CD14-positive monocyte (primary cell): ENCODE results near the gene BIN1. TPM values are rescaled to one million over a fixed set of nuclear protein-coding genes. Genes with fewer than 3 reads are reported as not detected.

Experiments
- DNase-seq, 3 donors: peaks; one replicate each; pipeline ENCODE4 v3.0.0-alpha.2; 2011 to 2022
- H2AFZ ChIP-seq: 2 replicates; pipeline ENCODE4 v1.6.0; 2012; ENCODE audit warnings: mild to moderate bottlenecking, low read depth, low read length, inconsistent platforms; ENCODE audit not compliant: insufficient read depth, poor library complexity, severe bottlenecking
- H3K27ac ChIP-seq, 2 donors: 1 replicate in 1 of 2; 2 replicates in 1 of 2; pipeline ENCODE4 v1.5.1; 2012 to 2013; ENCODE audit warnings: low read length in 2 of 2, control low read depth in 1 of 2, inconsistent platforms in 1 of 2, low read depth in 1 of 2, mild to moderate bottlenecking in 1 of 2
- H3K27me3 ChIP-seq, 2 donors: one replicate each; pipeline versions ENCODE4 v1.6.0 to v1.6.1; 2011 to 2013; ENCODE audit warnings: low read length in 2 of 2; ENCODE audit not compliant: control insufficient read depth in 2 of 2, insufficient read depth in 2 of 2
- H3K36me3 ChIP-seq, 2 donors: replicated peaks in 1 of 2; 1 replicate in 1 of 2; 2 replicates in 1 of 2; pipeline versions ENCODE4 v1.5.1 to v1.6.1; 2012 to 2013; ENCODE audit warnings: low read length in 2 of 2, control low read depth in 1 of 2, inconsistent platforms in 1 of 2, mild to moderate bottlenecking in 1 of 2; ENCODE audit not compliant: insufficient read depth in 2 of 2, control insufficient read depth in 1 of 2
- H3K4me1 ChIP-seq, 2 donors: 1 replicate in 1 of 2; 2 replicates in 1 of 2; pipeline versions ENCODE4 v1.5.1 to v1.6.1; 2012 to 2013; ENCODE audit warnings: low read length in 2 of 2, control low read depth in 1 of 2, inconsistent platforms in 1 of 2, mild to moderate bottlenecking in 1 of 2, moderate library complexity in 1 of 2; ENCODE audit not compliant: insufficient read depth in 2 of 2, control insufficient read depth in 1 of 2
- H3K4me2 ChIP-seq: replicated peaks from 2 replicates; pipeline ENCODE3; 2012; ENCODE audit warnings: low read length, moderate library complexity, mild to moderate bottlenecking; ENCODE audit not compliant: poor library complexity, severe bottlenecking; ENCODE audit errors: extremely low read depth
- H3K4me3 ChIP-seq, 3 experiments: fragments of 200-600 bp in 1 of 3; sonication (generic) in 1 of 3; replicated peaks in 1 of 3; 1 replicate in 2 of 3; 2 replicates in 1 of 3; pipeline ENCODE4 v1.5.1; 2011 to 2013; ENCODE audit warnings: low read length in 3 of 3, mild to moderate bottlenecking in 3 of 3, control low read depth in 2 of 3, low read depth in 2 of 3, inconsistent platforms in 1 of 3, moderate library complexity in 1 of 3
- H3K79me2 ChIP-seq: 2 replicates; pipeline ENCODE4 v1.6.0; 2012; ENCODE audit warnings: mild to moderate bottlenecking, control low read depth, inconsistent platforms, low read length, moderate library complexity; ENCODE audit not compliant: insufficient read depth
- H3K9ac ChIP-seq: 2 replicates; pipeline ENCODE4 v1.6.0; 2017; ENCODE audit warnings: low read length, mild to moderate bottlenecking; ENCODE audit not compliant: insufficient read depth, poor library complexity, severe bottlenecking
- H3K9me3 ChIP-seq, 2 donors: replicated peaks in 1 of 2; 1 replicate in 1 of 2; 2 replicates in 1 of 2; pipeline versions ENCODE4 v1.5.1 to v1.6.1; 2012 to 2013; ENCODE audit warnings: low read length in 2 of 2, control low read depth in 1 of 2; ENCODE audit not compliant: control insufficient read depth in 1 of 2, insufficient read depth in 1 of 2
- H4K20me1 ChIP-seq: 2 replicates; pipeline ENCODE4 v1.6.0; 2012; ENCODE audit warnings: mild to moderate bottlenecking, low read length, control low read depth, moderate library complexity; ENCODE audit not compliant: insufficient read depth
- H3K27ac Mint-ChIP-seq, 7 donors: one replicate each; pipeline ENCODE4 v1.8.0; 2020; ENCODE audit warnings: mild to moderate bottlenecking in 7 of 7, mixed read lengths in 7 of 7, moderate library complexity in 6 of 7, inconsistent platforms in 2 of 7
- H3K27me3 Mint-ChIP-seq, 3 donors: one replicate each; pipeline ENCODE4 v1.8.0; 2021 to 2022; ENCODE audit warnings: low read depth in 3 of 3, mild to moderate bottlenecking in 3 of 3, mixed read lengths in 3 of 3, moderate library complexity in 3 of 3, inconsistent platforms in 1 of 3
- H3K36me3 Mint-ChIP-seq, 2 donors: one replicate each; pipeline ENCODE4 v1.8.0; 2020; ENCODE audit warnings: mixed read lengths in 2 of 2, inconsistent platforms in 1 of 2, mild to moderate bottlenecking in 1 of 2
- H3K4me1 Mint-ChIP-seq: one replicate; pipeline ENCODE4 v1.8.0; 2020; ENCODE audit warnings: mild to moderate bottlenecking, mixed read lengths
- H3K4me3 Mint-ChIP-seq, 2 donors: one replicate each; pipeline ENCODE4 v1.8.0; 2020; ENCODE audit warnings: mild to moderate bottlenecking in 2 of 2, mixed read lengths in 2 of 2, moderate library complexity in 1 of 2
- H3K9me3 Mint-ChIP-seq, 7 donors: one replicate each; pipeline ENCODE4 v1.8.0; 2020 to 2022; ENCODE audit warnings: mixed read lengths in 7 of 7, mild to moderate bottlenecking in 6 of 7, moderate library complexity in 6 of 7, inconsistent platforms in 2 of 7
- CTCF ChIP-seq: fragments of 200-600 bp; IDR thresholded peaks from one replicate; pipeline ENCODE4 v1.8.0; 2022; ENCODE audit warnings: antibody characterized with exemption, mild to moderate bottlenecking
- WGBS: methylation state at CpG from one replicate; pipeline ENCODE4 v1.1.5; 2013; ENCODE audit warnings: missing lambda C conversion rate; ENCODE audit not compliant: insufficient coverage; 5-methylcytosine and 5-hydroxymethylcytosine counted together
- intact Hi-C, 2 donors: fragments of 100-400 bp; cut with micrococcal nuclease; formaldehyde crosslinking; loops; one replicate each; pipeline versions ENCODE4 v1.15.0 to v1.15.1; 2023
- polyA plus RNA-seq, 3 donors: library from polyadenylated mRNA; depleted of rRNA in 1 of 3; unstranded in 2 of 3; stranded (reverse) in 1 of 3; fragments of 300-500 nt in 2 of 3; fragments of >200 nt in 1 of 3; fragmentation: Illumina TruSeq in 2 of 3; gene quantifications; 1 replicate in 2 of 3; 2 replicates in 1 of 3; pipeline ENCODE4 v1.2.3, GENCODE V29; 2012 to 2021

BIN1 gene
- polyA plus RNA-seq, 3 donors: 3.4 to 7.5 (median 4.1) TPM

DNA sequence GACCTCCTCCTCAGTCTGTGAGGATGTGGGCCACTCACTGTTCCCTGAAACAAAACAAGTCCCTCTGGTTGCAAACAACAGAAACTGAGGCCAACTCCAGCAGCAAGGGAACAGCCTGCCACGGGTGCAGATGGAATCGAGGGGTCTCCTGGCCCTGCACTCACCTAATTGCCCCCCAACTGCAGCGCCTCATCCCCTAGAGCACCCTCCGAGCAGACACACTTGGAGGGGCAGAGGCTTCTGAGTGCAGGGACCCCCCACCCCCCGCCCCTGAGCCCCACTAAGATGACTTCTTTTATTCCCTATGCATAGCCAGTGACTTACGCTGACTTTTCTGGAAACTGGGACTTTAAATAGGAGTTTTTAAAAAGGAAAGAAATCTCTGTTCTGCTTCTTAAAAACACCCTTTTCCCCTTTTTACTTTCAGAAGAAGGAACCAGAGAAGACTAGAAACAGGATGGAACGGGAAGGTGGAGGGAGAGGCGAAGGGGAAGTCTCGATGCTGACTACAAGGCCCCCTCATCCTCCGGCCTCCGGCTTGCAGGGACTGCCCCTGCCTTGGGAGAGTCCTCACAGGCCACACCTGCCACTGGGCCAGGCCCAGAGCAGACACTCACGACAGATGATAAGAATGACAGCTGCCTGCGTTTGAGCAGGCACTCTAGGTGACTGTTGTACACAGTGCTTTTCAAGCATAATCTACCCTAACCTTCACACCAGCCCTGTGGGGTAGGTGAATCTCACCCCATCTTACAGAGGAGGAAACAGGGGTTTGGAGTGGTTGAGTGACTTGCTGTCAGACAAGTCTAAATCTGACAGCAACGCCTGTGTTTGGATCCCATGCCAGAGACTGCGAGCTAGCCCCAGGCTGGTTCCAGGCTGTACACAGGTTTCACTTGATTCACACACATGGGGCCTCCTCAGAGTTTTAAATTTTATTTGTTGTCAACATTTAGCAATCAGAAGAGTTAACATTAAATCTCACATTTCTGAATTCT, 28.2 kb upstream of the BIN1 start:
- no peaks in the 10 kb centered on the region for H4K20me1 ChIP-seq
- DNase-seq: peak; percentile 59 to 65 (median 61)
- H3K27me3 Mint-ChIP-seq: peaks cover 0 to 6% (median 2%) of the 10 kb centered on the region in 3 donors
- H3K9ac ChIP-seq: no peak overlapping the region
- H3K4me3 ChIP-seq: peak overlapping the region in 1 of 3 experiments; percentile 43
- no peaks in the 10 kb centered on the region for H3K27me3 ChIP-seq
- peak overlapping the region in 1 of 2 donors; percentile 6 for H3K27ac ChIP-seq
- peak overlapping the region; percentile 12 to 60 for H3K4me3 Mint-ChIP-seq
- H3K4me1 ChIP-seq: peaks cover 24 to 34% of the 10 kb centered on the region in 2 donors
- WGBS: 55% methylated on average over 8 of the region's 15 CpGs
- H3K79me2 ChIP-seq: no peaks in the 10 kb centered on the region
- TF ChIP-seq CTCF: no peak
- intact Hi-C loops: no loop called here
- peak overlapping the region; percentile 36 for H2AFZ ChIP-seq
- peaks cover 28% of the 10 kb centered on the region for H3K4me1 Mint-ChIP-seq
- H3K36me3 Mint-ChIP-seq: no peaks in the 10 kb centered on the region
- H3K9me3 ChIP-seq: no peaks in the 10 kb centered on the region
- H3K27ac Mint-ChIP-seq: peak overlapping the region in 5 of 7 donors; percentile 6 to 72 (median 58)
- H3K9me3 Mint-ChIP-seq: peaks cover 0 to 9% (median 1%) of the 10 kb centered on the region in 7 donors
- H3K4me2 ChIP-seq: peak overlapping the region; percentile 54
- no peaks in the 10 kb centered on the region for H3K36me3 ChIP-seq

- peaks cover 28% of the 10 kb centered on the region for H3K4me1 Mint-ChIP-seq
- H3K27me3 Mint-ChIP-seq: peaks cover 0 to 3% (median 0%) of the 10 kb centered on the region in 3 donors
- no peaks in the 10 kb centered on the region for H3K9me3 ChIP-seq
- H3K4me1 ChIP-seq: peaks cover 24 to 34% of the 10 kb centered on the region in 2 donors
- no CpG with 5 or more reads among the region's 4 CpGs for WGBS
- no peaks in the 10 kb centered on the region for H4K20me1 ChIP-seq
- no peak for DNase-seq
- H3K27ac ChIP-seq: no peak overlapping the region
- H3K27me3 ChIP-seq: no peaks in the 10 kb centered on the region
- H3K4me3 Mint-ChIP-seq: no peak overlapping the region
- H3K9me3 Mint-ChIP-seq: peaks cover 0 to 8% (median 1%) of the 10 kb centered on the region in 7 donors
- peak overlapping the region in 4 of 7 donors; percentile 6 to 72 (median 62) for H3K27ac Mint-ChIP-seq
- peak overlapping the region in 1 of 3 experiments; percentile 43 for H3K4me3 ChIP-seq
- no peaks in the 10 kb centered on the region for H3K79me2 ChIP-seq
- peak overlapping the region; percentile 34 for H2AFZ ChIP-seq
- no peaks in the 10 kb centered on the region for H3K36me3 Mint-ChIP-seq
- intact Hi-C loops: no loop called here
- no peak for TF ChIP-seq CTCF
- H3K36me3 ChIP-seq: no peaks in the 10 kb centered on the region
- H3K9ac ChIP-seq: no peak overlapping the region
- no peak overlapping the region for H3K4me2 ChIP-seq
Observed at GRCh38 chr2:127134235-127134634, 27.3 kb upstream of the BIN1 start.
